K562 (cell line): Measurements from ENCODE around the gene SLC34A3. TPM values are rescaled to one million over a fixed set of nuclear protein-coding genes. Genes with fewer than 3 reads are reported as not detected.

Experiments
- CCNT2 ChIP-seq: IDR thresholded peaks from 2 replicates; pipeline ENCODE4 v1.6.1; 2011; ENCODE audit warnings: borderline replicate concordance, low read depth, mild to moderate bottlenecking, moderate library complexity, mixed read lengths, low read length; ENCODE audit not compliant: insufficient read length; ENCODE audit errors: extremely low read depth
- DIDO1 ChIP-seq: fragments of 450-650 bp; IDR thresholded peaks from 2 replicates; pipeline ENCODE4 v1.6.1; 2016; ENCODE audit warnings: low read depth, missing biosample characterization, missing genetic modification characterization
- ELF4 ChIP-seq: fragments of 450-650 bp; formaldehyde crosslinking; IDR thresholded peaks from 2 replicates; pipeline ENCODE4 v1.4.0; 2022; ENCODE audit warnings: missing genetic modification characterization
- FIP1L1 ChIP-seq: fragments of 200-400 bp; formaldehyde crosslinking; IDR thresholded peaks from 2 replicates; pipeline ENCODE4 v1.6.1; 2018; ENCODE audit warnings: mild to moderate bottlenecking, low read depth, low read length; ENCODE audit not compliant: poor library complexity, severe bottlenecking
- FOSL1 ChIP-seq: fragments of 200-800 bp; sonication (Bioruptor generic); conservative IDR thresholded peaks from 2 replicates; pipeline ENCODE4 v1.6.1; 2016; ENCODE audit warnings: missing genetic modification characterization, missing compliant biosample characterization
- GATAD2A ChIP-seq: fragments of 450-650 bp; IDR thresholded peaks from 2 replicates; pipeline ENCODE4 v1.6.1; 2017
- HDAC2 ChIP-seq: fragments of 450-650 bp; IDR thresholded peaks from 2 replicates; pipeline ENCODE4 v1.6.1; 2016; ENCODE audit warnings: mild to moderate bottlenecking
- KAT7 ChIP-seq: sonication (generic); formaldehyde crosslinking; IDR thresholded peaks from 2 replicates; pipeline ENCODE4 v1.8.0; 2022; ENCODE audit warnings: missing genetic modification reagents, mild to moderate bottlenecking, borderline replicate concordance
- MAZ ChIP-seq, 2 experiments: fragments of 450-650 bp in 1 of 2; sonication (generic) in 1 of 2; formaldehyde crosslinking; IDR thresholded peaks in 1 of 2; conservative IDR thresholded peaks in 1 of 2; 2 replicates each; pipeline versions ENCODE4 v1.4.0 to v1.5.0; 2020; ENCODE audit warnings: mild to moderate bottlenecking in 1 of 2, missing genetic modification reagents in 1 of 2
- MEF2A ChIP-seq: IDR thresholded peaks from 2 replicates; pipeline ENCODE4 v1.6.1; 2011; ENCODE audit warnings: low read depth, mild to moderate bottlenecking, low read length, moderate library complexity; ENCODE audit not compliant: control insufficient read depth
- NR3C1 ChIP-seq: sonication (generic); formaldehyde crosslinking; IDR thresholded peaks from 2 replicates; pipeline ENCODE4 v1.8.1; 2022; ENCODE audit warnings: missing genetic modification reagents
- NR4A1 ChIP-seq, 2 experiments: fragments of 250-450 bp in 1 of 2; fragments of 450-650 bp in 1 of 2; sonication (Bioruptor Pico) in 1 of 2; IDR thresholded peaks; 2 replicates each; pipeline versions ENCODE4 v1.4.0 to v1.6.1; 2016 to 2020; ENCODE audit warnings: mild to moderate bottlenecking in 2 of 2, missing compliant biosample characterization in 1 of 2, missing genetic modification characterization in 1 of 2, moderate library complexity in 1 of 2
- PRMT5 ChIP-seq: sonication (generic); formaldehyde crosslinking; IDR thresholded peaks from 2 replicates; pipeline ENCODE4 v1.5.0; 2020; ENCODE audit warnings: missing genetic modification reagents
- RBM17 ChIP-seq: fragments of 200-400 bp; formaldehyde crosslinking; IDR thresholded peaks from 2 replicates; pipeline ENCODE4 v1.6.1; 2017; ENCODE audit warnings: low read depth, mild to moderate bottlenecking, low read length, borderline replicate concordance
- RCOR1 ChIP-seq, 2 experiments: IDR thresholded peaks; 2 replicates each; pipeline ENCODE4 v1.6.1; 2012; ENCODE audit warnings: low read depth in 2 of 2, low read length in 2 of 2, borderline replicate concordance in 1 of 2, improper control_type of control experiment in 1 of 2
- SAFB ChIP-seq: fragments of 200-400 bp; formaldehyde crosslinking; IDR thresholded peaks from 2 replicates; pipeline ENCODE4 v1.6.1; 2017; ENCODE audit warnings: low read depth, low read length, borderline replicate concordance
- SAP30 ChIP-seq: fragments of 200-600 bp; sonication (generic); IDR thresholded peaks from 2 replicates; pipeline ENCODE4 v1.6.1; 2012; ENCODE audit warnings: borderline replicate concordance, low read depth, mild to moderate bottlenecking, moderate library complexity, low read length, control low read depth, inconsistent platforms; ENCODE audit not compliant: insufficient read depth, poor library complexity, severe bottlenecking
- SOX6 ChIP-seq: fragments of 450-650 bp; IDR thresholded peaks from 2 replicates; pipeline ENCODE4 v1.6.1; 2014; ENCODE audit warnings: mild to moderate bottlenecking
- SUPT5H ChIP-seq: fragments of 450-650 bp; IDR thresholded peaks from 2 replicates; pipeline ENCODE4 v1.6.1; 2016
- TFAP4 ChIP-seq: sonication (generic); formaldehyde crosslinking; IDR thresholded peaks from 2 replicates; pipeline ENCODE4 v1.8.0; 2022; ENCODE audit warnings: missing genetic modification reagents, mild to moderate bottlenecking, moderate library complexity, borderline replicate concordance
- ZC3H4 ChIP-seq: sonication (generic); formaldehyde crosslinking; IDR thresholded peaks from 2 replicates; pipeline ENCODE4 v1.9.0; 2021; ENCODE audit warnings: missing genetic modification reagents, borderline replicate concordance
- ZFX ChIP-seq: sonication (generic); formaldehyde crosslinking; IDR thresholded peaks from 2 replicates; pipeline ENCODE4 v1.8.0; 2022; ENCODE audit warnings: mild to moderate bottlenecking, missing genetic modification reagents, moderate library complexity
- polyA plus RNA-seq, 8 experiments: library from polyadenylated mRNA; depleted of rRNA in 4 of 8; stranded (reverse) in 5 of 8; unstranded in 3 of 8; fragments of >200 nt; fragmentation: Nextera tagmentation in 2 of 8; fragmentation: Illumina TruSeq in 1 of 8; extraction: Ambion mirVana in 2 of 8; extraction: Trizol in 1 of 8; gene quantifications; 2 replicates each; pipeline versions ENCODE4 v1.2.1 to v1.2.3, GENCODE V29; 2011 to 2014; ENCODE audit warnings: inconsistent platforms in 1 of 8, missing spikeins in 1 of 8
- total RNA-seq, 7 experiments: library from RNA; depleted of rRNA in 6 of 7; stranded (reverse); fragments of >200 nt in 6 of 7; fragmentation: Illumina TruSeq in 2 of 7; extraction: Trizol in 2 of 7; gene quantifications; 2 replicates each; pipeline versions ENCODE4 v1.2.1 to v1.2.3, GENCODE V29; 2011 to 2021; ENCODE audit warnings: low replicate concordance in 1 of 7
- TF ChIP-seq, protein P1 (sequence below): sonication (generic); formaldehyde crosslinking; IDR thresholded peaks from 2 replicates; pipeline ENCODE4 v1.8.0; 2023; ENCODE audit warnings: mild to moderate bottlenecking, missing genetic modification reagents

SLC34A3 gene
- total and polyA plus RNA-seq, 9 of the 15 experiments (the other 6 are each of a cell fraction or from before 2014, with no cell fraction given) = not detected

GRCh38 chr9:137241490-137242268, 11.0 kb downstream of the SLC34A3 start (continued):
- no peak for TF ChIP-seq RCOR1 (IDR thresholded peaks at IDR 0.05; ENCODE audit: borderline replicate concordance in 1 of 2, low read depth in 2 of 2, low read length in 2 of 2)
- peak; percentile 43; the same call in 1 of the 2 replicates for TF ChIP-seq ZFX (CRISPR knock-in tag)
- no peak for TF ChIP-seq MEF2A
- TF ChIP-seq SUPT5H = no peak
- 0 out of 4 replicates have a peak, but pooled peaks of 1 of the 2 experiments have one; percentile 28 for TF ChIP-seq MAZ (CRISPR knock-in tag; conservative IDR thresholded peaks at IDR 0.05 in 1 of 2, IDR thresholded peaks at IDR 0.05 in 1 of 2)
- TF ChIP-seq HDAC2 = no peak
- TF ChIP-seq GATAD2A = 0 out of 2 replicates have a peak, but pooled peaks have one; percentile 50
- peak; percentile 39; the same call in 1 of the 2 replicates for TF ChIP-seq SAFB
- TF ChIP-seq FOSL1 = peak; percentile 87
- TF ChIP-seq RBM17 = no peak
- peak; percentile 3 for TF ChIP-seq CCNT2
- 0 out of 2 replicates have a peak, but pooled peaks have one; percentile 5 for TF ChIP-seq ZC3H4 (CRISPR knock-in tag)
- peak; percentile 31; the same call in 1 of the 2 replicates for TF ChIP-seq TFAP4 (CRISPR knock-in tag)
- peak; percentile 21 for TF ChIP-seq SAP30
- TF ChIP-seq ELF4 (CRISPR knock-in tag) = 0 out of 2 replicates have a peak, but pooled peaks have one; percentile 35
- TF ChIP-seq NR4A1 (CRISPR knock-in tag; IDR thresholded peaks at IDR 0.05) = no peak
- no peak for TF ChIP-seq NR4A1 (tag; IDR thresholded peaks at IDR 0.05)
- TF ChIP-seq, protein P1, sequence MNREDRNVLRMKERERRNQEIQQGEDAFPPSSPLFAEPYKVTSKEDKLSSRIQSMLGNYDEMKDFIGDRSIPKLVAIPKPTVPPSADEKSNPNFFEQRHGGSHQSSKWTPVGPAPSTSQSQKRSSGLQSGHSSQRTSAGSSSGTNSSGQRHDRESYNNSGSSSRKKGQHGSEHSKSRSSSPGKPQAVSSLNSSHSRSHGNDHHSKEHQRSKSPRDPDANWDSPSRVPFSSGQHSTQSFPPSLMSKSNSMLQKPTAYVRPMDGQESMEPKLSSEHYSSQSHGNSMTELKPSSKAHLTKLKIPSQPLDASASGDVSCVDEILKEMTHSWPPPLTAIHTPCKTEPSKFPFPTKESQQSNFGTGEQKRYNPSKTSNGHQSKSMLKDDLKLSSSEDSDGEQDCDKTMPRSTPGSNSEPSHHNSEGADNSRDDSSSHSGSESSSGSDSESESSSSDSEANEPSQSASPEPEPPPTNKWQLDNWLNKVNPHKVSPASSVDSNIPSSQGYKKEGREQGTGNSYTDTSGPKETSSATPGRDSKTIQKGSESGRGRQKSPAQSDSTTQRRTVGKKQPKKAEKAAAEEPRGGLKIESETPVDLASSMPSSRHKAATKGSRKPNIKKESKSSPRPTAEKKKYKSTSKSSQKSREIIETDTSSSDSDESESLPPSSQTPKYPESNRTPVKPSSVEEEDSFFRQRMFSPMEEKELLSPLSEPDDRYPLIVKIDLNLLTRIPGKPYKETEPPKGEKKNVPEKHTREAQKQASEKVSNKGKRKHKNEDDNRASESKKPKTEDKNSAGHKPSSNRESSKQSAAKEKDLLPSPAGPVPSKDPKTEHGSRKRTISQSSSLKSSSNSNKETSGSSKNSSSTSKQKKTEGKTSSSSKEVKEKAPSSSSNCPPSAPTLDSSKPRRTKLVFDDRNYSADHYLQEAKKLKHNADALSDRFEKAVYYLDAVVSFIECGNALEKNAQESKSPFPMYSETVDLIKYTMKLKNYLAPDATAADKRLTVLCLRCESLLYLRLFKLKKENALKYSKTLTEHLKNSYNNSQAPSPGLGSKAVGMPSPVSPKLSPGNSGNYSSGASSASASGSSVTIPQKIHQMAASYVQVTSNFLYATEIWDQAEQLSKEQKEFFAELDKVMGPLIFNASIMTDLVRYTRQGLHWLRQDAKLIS (CRISPR knock-in tag) = peak; percentile 68; the same call in 1 of the 2 replicates
- 0 out of 2 replicates have a peak, but pooled peaks have one; percentile 61 for TF ChIP-seq NR3C1
- no peak for TF ChIP-seq DIDO1 (tag)
- TF ChIP-seq SOX6 = no peak
- peak; percentile 16 for TF ChIP-seq FIP1L1
- TF ChIP-seq KAT7 (CRISPR knock-in tag) = peak; percentile 90
- 0 out of 2 replicates have a peak, but pooled peaks have one; percentile 24 for TF ChIP-seq PRMT5 (CRISPR knock-in tag)
